GM21529 (cell line): ENCODE data around the gene S1PR5.

ENCODE experiments used
- ATAC-seq: cut with Tn5 transposase; IDR thresholded peaks from one replicate; pipeline ENCODE4 v1.9.1; 2021; ENCODE audit not compliant: unreplicated experiment

Gene S1PR5

DNA sequence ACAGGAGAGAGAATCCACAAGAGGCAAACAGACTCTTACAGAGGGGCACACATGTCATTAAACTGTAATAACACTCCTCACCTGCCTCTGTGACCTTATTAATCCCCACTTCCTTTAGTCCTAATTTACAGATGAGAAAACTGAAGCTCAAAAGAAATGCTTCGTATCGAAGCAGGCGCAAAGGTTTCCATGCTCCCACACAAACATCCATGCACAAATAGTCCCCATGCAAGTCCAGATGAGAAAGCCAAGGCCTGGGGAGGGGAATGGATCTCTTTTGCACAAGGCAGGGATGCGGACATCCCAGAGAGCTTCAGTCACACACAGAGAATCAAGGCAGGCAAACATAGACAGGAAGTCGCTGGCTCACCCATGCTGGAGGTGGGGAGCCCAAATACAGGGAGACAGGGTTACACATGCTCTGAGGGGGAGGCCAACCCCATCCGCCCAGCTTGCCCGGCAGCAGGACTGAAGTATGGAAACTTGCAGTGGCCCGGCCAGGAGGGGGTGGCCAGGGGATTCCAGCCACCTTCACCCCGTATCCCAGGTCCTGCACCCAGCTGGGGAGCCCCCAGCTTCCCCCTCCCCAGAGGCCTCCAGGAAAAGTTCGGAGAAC is 468 bp downstream of the S1PR5 start:
- no peak for ATAC-seq

DNA sequence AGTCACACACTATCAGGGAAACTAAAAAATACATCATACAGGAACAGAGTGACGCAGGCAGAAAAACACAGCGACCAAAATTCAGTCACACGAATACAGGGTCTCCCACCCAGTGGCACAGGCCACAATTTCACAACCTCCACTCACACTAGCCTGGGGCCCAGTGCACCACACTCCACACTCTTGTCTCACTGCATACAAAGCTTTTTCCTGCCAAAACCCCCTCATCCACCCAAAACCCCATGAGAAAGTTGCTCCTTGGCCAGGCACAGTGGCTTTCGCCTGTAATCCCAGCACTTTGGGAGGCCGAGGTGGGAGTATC is 1.2 kb downstream of the S1PR5 start:
- ATAC-seq, result no peak

DNA sequence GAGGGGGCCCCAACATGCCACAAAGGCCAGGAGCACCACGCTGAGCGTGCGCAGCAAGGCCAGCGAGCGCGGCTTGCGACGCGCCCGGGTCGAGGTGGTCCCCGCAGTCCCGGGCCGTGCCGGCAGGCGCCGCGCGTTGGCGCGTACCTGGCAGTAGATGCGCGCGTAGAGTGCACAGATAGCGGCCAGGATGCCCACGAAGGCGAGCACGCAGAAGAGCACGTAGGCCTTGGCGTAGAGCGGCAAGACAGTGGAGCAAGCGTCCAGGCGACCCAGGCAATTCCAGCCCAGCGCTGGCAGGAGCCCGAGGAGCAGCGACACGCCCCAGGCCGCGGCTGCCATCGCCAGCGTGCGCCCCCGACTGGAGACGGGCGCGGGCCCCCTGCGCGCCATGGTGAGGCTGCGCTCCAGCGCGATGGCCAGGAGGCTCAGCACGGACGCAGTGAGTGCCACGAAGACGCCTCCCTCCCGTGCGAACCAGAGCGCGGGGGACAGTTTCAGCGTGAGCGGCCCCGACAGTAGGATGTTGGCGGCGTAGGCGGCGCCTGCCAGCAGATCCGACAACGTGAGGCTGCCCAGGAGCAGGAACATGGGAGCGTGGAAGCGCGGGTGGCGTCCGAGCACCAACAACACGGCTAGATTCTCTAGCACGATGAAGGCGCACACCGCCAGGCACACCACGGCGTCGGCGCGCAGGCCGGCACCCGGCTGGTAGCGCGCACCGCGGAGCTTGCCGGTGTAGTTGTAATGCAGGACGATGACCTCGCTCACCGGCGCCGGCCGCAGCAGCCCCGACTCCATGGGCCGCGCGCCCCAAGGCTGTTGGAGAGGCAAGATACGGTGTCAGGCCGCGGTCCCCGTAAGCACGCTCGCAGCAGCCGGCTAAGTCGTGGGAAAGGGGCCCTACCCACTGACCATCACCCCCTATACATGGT is 2.8 kb downstream of the S1PR5 start:
- ATAC-seq, result no peak

DNA sequence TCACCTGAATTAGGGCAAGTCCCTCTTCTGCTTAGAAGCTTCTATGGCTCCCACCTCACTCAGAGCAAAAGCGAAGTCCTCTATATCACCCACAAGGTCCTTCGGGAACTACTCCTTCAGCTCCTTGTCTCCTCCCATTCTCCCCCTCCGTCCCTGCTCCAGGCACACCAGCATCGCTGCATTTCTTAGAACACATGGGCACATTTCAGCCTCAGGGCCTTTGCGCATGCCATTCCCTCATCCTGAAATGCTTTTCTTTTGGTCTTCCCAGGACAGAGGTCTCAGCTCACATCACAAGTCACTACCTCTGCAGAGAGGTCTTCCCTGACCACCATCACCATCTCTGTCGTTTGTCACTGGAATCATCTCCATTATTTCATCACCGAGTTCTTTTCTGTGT is 4.0 kb downstream of the S1PR5 start:
- ATAC-seq, result no peak

DNA sequence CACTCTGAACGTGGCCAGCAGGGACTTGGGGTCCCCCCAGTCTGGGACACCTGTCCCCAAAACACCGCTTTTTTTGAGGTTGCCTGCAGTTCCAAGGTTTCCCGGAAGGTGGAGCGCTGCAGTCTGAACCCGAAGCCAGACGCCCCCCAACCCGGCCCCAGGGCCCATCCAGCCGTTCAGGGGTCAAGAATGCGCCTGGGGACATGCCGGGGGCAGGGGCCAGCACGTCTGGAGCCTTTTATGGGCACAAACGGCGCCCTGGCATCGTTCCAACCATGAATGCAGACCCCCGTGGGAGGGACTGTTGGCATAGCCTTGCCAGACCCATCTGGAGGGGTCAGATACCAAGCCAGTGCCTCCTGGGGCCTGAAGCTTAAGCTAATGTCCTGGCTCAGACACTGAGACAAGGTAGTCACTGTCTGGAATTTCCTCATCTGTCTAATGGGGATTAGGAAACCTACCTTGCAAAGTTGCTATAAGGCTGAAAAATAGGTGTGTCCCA is 6.9 kb downstream of the S1PR5 start:
- no peak for ATAC-seq

DNA sequence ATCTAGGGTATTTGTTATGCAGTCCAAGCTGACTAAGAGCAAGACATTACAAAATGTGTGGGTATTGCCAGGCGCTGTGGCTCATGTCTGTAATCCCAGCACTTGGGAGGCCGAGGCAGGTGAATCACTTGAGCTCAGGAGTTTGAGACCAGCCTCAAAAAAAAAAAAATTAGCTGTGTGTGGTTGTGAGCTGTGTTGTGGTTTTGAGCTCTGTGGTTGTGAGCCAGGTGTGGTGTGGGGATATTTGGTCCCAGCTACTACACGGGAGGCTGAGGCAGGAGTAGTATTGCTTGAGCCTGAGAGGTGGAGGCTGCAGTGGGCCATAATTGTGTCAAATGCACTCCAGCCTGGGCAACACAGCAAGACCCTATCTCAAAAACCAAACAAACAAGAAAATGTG is 8.5 kb downstream of the S1PR5 start:
- ATAC-seq, result no peak

DNA sequence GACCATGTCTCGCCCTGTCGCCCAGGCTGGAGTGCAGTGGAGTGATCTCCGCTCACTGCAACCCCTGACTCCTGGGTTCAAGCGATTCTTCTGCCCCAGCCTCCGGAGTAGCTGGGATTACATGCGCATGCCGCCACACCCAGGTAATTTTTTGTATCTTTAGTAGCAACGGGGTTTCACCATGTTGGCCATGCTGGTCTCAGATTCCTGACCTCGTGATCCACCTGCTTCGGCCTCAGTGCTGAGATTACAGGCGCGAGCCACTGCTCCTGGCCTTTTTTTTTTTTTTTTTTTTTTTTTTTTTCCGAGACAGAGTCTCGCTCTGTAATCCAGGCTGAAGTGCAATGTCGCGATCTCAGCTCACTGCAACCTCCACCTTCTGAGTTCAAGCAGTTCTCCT is 9.2 kb downstream of the S1PR5 start:
- ATAC-seq, result no peak

DNA sequence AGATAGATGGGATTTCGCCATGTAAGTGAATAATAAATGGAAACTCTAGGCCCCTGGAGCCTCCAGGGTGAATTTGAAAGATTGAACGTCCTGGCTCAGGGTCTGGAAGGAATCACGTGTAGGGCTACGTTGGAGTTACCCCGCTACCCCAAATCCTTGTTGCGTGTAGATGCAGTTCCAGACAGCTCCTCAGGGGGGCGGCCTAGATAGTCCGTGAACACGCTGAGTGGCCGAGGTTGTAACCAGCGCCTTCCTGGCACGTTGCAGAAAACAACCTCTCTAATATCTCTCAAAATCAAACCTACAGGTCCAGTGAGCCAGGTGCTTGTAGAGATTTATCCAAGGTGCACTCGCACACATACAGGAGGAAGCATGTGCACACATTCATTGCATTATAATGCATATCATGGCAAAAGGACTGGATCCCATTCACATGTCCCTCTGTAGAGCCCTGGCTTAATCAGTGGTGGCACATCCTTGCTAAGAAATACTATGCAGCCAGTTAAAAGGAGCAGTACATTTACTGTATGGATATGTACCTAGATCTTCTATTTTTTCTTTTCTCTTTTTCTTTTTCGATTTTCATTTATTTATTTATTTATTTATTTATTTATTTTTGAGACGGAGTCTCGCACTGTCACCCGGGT is 11.5 kb downstream of the S1PR5 start:
- ATAC-seq, result no peak

DNA sequence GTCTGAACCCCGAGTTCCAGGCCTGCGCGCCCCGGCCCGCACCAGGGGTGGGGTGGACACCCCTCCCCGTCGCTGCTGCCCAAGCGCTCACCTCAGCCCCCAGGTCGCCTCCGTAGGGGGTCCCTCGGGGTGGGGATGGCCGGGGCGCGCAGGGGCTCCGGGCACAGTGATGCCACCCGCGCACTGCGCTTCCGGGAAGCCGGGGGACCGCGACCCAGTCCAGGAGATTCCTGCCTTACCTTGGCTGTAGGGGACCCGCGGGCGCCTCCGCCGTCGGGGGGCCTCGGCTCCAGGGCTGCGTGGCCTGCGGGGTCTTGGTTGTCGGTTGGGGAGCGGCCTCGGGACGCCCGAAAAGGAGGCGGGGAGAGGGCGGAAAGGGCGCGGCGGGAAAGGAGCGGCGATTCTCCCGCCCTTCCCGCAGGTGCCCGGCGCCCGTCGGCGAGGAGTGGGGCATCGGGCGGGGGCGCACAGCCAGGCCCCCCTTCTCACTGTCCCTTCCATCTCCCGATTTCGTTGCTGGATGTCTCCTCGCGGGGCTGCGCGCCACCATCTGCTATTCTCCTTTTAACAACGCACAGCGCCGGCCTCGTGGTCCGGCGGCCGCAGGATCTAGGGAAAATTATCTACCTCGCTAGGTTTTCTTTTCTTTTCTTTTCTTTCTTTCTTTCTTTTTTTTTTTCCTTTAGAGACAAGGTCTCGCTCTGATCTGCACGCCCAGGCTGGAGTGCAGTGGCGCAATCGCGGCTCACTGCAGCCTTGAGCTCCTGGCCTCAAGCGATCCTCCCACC is 14.1 kb downstream of the S1PR5 start, which contains the start of gene KEAP1:
Gene KEAP1, minus strand, starts transcription at position 355 of the 788 bp plus-strand sequence. CDS start 3,323 bp downstream, outside the sequence.
- peak; percentile 20 for ATAC-seq

DNA sequence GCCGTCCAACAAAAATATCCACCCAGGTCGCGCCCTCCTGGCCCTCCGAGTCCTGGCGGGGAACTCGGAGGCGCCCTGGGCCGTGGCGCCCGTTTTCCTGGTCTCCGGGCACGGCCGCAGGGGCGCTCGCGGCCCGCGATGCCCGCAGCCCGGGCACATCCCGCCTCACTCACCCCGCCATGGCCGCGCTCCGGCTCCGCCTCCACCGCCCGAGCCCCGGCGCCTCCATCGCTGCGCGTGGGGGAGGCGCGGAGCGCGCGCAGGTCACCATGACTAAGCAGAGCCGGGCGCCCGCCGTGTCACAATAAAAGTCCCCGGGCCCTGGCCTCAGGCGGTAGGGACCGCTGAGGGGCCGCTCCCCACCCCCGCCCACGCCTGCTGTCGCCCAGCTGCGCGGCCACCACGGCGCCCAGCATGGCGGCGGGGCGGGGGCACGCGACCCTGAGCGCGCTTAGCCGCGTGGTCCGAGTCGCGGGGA is 14.7 kb downstream of the S1PR5 start:
- peak; percentile 76 for ATAC-seq

DNA sequence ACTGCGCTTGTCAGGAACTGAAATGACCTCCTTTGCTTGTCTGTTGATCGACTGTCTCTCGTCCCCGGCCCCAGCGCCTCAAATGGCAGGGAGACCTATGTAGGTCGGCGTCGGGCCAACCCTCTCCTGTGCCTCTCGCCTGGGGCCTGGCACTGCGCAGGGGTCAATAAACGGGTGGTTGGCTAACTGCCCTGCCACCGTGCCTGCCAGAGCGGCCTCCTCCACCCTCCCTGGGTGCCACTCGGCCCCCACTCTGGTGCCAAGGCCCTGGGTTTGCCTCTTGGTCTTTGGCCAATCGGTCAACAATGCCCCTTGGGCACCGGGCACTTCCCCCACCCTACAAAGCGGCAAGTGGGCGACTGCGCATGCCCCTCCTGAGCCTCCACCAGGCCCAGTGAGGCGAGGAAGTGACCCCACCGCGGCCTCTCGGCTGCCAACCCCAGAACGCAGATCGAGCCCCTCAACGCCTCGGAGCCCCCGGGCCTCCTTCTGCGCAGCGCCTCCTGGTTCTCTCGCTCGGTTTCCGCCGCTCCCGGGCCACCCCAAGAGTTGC is 15.2 kb downstream of the S1PR5 start:
- ATAC-seq, result peak; percentile 41

DNA sequence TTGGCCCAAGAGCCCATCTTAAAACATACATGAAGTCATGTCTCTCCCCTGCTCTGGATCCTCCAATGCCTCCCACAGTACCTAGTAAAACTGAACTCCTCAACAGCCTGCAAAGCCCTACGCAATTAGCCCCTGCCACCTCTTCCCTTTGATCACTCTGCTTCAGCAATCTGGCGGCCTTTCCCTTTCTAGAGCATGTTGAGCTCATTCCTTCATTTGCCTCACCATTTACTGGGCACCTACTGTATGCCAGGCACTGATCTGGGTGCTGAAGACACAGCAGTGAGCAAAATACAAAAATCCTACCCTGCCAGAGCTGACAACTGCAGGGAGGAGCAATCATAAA is 17.0 kb downstream of the S1PR5 start:
- ATAC-seq, result no peak

DNA sequence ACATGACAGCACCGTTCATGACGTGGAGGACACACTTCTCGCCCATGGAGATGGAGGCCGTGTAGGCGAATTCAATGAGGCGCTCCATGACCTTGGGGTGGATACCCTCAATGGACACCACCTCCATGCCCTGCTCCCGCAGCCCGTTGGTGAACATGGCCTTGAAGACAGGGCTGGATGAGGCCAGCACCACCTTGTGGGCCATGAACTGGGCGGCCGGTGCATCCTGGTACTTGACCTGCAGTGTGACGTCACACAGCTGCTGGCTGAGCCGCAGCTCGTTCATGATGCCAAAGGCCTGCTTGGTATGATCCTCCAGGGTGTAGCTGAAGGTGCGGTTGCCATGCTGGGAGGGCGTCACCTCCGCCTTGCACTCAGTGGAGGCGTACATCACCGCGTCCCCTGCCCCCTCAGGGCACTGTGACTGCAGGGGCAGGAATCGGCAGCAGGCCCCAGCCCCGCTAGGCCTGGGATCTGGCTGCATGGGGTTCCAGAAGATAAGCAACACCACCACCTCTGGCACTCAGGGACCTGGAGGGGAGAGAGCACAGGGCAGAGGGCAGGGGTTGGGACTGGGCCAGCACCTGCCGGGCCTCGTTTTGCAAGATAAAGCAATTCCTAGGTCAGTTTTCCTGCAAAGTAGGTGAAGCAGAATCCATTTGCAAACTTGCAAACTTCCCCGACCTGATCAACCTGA is 17.5 kb downstream of the S1PR5 start:
- ATAC-seq, result no peak

DNA sequence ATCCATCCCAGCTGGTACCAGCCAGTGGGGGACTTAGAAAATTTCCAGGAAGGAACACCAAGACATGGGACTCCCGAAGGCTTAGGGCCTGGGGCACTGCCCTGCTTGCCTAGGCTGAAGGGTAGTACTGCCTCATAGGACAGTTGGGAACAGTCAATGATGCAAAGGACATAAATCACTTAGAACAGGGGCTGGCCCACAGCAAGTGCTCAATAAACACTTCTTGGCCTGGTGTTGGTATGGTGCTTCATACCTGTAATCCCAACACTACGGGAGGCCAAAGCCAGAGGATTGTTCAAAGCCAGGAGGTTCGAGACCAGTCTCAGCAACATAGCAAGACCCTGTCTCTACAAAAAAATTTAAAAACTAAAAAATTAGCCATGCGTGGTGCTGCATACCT is 19.9 kb downstream of the S1PR5 start:
- no peak for ATAC-seq

DNA sequence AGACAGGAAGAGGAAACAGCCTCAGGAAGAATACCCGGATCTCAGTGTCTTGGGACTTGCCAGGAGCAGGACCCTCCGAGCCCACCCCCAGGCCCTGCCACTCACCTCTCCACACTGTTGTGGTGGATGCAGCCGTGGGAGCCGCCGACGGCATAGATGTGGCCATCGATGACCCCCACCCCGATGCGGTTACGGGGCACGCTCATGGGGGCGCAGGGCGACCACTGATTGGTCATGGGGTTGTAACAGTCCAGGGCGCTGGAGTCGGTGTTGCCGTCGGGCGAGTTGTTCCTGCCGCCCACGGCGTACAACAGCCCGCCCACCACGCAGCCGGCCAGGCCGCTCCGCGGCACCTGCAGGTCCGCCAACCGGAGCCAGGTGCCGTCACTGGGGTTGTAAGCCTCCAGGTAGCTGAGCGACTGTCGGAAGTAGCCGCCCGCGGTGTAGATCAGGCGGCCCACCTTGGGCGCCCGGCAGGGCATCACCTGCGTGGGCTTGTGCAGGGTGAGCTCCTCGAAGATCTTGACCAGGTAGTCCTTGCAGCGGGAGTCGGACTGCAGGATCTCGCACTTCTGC is 25.7 kb downstream of the S1PR5 start:
- ATAC-seq, result no peak

DNA sequence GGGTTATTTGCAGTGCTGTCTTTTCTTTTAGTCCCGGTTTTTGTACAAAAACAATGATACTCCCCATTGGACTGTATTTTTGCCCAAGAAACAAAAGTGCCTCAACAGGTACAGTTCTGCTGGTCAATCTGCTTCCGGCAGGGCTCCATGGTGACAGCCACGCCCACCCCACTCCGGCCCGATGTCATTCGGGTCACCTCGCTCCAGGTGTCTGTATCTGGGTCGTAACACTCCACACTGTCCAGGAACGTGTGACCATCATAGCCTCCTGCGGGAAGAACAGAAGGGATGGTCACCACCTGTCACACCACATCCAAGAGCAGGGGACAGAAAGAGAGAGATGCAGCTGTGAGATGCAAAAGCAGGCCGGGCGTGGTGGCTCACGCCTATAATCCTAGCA is 30.7 kb downstream of the S1PR5 start:
- no peak for ATAC-seq

DNA sequence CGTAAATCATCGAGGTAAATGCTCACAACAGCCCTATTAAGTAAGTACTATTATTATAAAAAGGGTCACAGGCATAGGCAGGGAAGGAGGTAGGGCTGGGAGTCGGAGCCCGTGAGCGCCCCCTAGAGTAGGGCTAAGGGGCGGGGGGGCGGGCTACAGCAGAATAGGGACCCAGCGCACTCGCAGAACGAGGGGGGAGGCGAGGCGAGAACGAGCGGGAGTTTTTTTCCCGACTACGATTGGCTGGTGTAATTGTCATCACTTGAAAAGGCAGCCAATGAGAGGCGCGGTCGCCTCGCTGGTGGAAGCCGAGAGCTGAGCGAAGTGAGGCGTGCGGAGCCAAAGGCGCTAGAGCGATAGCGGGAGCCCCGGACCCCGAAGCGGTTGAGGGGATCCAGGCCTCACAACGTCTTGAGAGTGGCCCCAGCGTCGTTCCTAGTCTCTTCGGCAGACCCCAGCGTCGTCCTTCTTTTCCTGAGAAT is 38.3 kb downstream of the S1PR5 start:
- no peak for ATAC-seq

DNA sequence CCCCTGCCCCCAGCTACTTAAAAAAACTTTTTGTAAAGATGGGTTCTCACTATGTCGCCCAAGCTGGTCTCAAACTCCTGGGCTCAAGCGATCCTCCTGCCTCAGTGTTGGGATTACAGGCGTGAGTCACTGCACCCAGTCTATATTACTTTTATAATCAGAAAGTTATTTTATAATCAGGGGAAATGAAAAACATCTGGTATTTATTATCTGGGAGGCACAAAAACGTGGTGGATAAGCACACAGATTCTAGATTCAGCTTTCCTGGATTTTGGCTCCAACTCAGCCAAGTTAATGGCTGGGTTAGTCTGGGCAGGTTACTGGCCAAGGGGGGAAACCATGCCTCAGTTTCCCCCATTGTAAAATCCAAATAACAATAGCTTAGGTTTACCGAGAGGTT is 38.8 kb downstream of the S1PR5 start:
- no peak for ATAC-seq

DNA sequence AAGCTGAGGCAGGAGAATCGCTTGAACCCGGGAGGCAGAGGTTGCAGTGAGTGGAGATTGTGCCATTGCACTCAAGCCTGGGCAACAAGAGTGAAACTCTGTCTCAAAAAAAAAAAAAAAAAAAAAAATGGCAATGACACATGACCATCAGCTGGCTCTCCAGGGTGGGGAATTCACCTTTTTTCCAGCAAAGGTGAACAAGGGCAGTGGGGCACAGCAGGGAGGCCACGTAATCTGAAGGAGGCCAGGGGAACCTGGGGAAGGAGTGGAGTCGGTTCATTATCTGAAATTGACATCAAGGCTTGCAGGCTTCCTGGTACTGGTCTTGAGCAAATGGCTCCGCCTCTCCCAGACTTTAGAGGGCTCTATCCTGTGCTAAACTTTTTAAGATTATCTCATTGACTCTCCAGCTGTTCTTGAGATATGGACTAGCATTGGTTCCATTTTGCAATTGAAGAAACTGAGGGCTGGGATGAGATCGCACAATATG is 42.2 kb downstream of the S1PR5 start:
- no peak for ATAC-seq
